Endothelial cell of hepatic sinusoid (primary cell): ENCODE data around the gene NPHP4.

ENCODE experiments used
- in situ Hi-C: cut with HindIII; loops from 2 replicates; pipeline ENCODE4 v1.10.0; 2017; ENCODE audit warnings: low sequenced_read_pairs

The NPHP4 gene

DNA sequence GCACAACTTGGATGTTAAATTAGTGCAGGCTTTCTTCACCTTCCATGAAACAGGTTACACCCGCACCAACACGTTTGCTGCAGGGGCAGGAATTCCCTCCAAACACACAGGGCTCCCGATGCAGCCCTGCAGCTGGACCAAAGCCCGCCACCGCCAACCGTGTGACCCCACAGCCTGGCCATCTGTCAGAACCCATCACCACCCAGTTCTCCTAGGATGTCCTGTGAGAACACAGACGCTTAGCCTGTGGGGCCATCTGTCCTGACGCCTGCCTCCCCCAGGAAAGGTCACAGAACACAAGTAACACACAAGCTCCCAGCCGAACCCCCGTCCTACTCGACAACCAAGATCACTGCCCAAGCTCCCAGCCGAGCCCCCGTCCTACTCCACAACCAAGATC lies 108.1 kb downstream of the NPHP4 start:
- in situ Hi-C loops: no loop called here

GRCh38 chr1:5883129-5884048 lies 108.8 kb downstream of the NPHP4 start:
- in situ Hi-C loops: no loop called here

GRCh38 chr1:5882367-5883128 lies 109.7 kb downstream of the NPHP4 start:
- in situ Hi-C loops: no loop called here

DNA sequence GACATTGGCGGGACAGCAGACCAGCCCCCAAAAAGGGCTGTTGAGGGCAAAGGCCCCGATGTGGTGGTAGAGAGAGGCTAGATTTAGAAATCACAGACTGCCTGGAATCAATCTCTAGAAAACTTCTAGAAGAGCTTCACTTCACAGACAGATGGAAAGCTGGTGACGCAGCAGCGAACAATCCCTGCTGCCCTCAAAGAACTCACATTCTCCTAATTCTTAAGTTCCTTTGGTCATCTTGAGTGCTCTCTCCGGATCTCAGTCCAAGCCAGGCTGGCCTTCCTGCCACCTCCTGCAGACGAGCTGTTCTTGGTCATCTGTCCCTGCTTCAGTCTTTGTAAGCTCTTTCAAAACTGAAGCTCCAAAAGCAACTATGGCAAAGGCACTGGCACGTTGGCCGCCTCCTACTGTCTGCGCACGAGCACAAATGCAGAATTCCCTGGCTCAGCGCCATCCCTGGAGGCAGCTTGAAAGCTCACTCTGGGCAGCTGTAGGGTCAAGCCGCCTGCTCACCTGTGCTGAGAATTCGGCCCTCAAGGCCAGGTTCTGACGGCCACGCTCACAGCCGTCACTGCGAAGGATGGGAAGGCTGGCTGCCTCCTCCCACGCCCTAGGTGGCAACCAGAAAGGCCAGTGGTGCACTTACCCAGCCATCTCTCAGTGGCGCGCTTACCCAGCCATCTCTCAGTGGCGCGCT lies 110.6 kb downstream of the NPHP4 start:
- in situ Hi-C loops: no loop called here

GRCh38 chr1:5880630-5881405 lies 111.4 kb downstream of the NPHP4 start:
- in situ Hi-C loops: no loop called here

DNA sequence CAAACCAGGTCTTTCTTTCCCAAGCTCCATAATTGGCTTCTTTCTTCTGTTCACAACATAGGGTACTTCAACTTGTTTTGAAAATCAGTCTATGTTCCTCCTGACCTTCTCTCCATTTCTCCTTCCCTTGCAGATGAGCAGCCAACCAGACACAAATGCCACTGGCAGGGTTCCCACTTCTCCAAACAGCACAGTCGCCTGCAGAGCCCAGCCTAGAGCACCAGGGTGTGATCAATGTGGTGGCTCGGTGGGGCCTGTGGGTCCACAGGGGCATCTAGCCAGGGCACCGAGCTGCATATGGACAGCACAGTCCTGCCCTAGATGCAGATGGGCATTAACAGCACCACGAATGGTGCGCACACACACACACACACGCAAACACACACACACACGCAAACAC lies 112.8 kb downstream of the NPHP4 start:
- in situ Hi-C loops: no loop called here

DNA sequence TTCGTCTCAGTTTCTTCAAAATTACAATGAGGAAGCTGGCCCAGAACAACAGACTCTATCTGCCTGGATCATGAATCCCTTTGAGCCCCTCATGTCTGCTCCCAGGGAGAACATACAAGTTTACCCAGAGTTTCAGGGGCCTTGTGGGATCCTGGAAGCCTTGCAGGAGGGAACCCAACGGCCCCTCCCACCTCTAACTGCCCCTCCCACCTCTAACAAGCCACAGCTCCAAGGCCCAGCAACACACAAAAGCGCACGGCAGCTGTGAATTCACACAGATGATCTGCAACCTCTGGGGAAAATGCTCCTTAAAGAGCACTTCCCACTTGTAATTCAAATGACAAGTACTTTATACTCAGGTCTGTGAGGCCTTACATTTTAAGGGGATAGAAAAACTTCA lies 113.3 kb downstream of the NPHP4 start:
- in situ Hi-C loops: no loop called here

DNA sequence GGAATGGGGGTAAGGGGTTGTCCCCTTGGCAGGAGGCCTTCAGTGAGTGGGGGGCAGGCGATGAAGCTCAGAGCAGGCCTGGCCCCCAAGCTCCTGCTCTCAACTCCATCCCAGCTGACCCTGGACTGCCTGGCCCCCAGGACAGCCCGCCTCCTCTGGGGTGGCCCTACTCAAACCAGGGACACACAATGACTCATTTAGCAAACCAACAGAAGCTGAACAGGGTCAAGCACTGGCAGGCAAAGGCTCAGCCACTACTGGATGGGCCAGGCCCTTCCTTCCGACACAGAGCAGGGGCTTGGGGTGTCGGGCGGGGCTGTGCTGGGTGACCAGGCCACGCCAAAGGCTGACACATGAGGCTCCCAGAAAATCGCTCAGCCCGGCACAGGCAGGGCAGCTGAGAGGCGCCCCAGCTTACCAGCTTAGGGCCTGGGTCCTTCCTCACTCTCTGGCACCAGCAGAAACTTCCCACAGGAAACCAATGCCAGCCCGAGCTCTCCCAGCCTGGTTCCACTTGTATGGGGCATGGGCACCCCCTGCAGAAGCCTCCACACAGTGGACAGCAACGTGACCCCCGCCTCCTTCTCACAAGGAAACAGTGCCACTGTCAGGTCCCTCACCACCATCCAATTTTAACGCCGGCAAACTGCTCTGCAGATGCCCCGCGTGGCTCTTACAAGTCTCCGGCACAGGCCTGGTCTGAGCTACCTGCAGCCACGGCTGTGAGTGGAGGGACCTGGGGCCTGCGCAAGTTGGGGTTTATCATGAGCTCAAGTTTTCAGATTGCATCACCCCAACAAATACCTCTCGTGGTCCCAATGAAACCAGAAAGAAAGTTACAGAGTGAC lies 114.3 kb downstream of the NPHP4 start:
- in situ Hi-C loops: no loop called here

DNA sequence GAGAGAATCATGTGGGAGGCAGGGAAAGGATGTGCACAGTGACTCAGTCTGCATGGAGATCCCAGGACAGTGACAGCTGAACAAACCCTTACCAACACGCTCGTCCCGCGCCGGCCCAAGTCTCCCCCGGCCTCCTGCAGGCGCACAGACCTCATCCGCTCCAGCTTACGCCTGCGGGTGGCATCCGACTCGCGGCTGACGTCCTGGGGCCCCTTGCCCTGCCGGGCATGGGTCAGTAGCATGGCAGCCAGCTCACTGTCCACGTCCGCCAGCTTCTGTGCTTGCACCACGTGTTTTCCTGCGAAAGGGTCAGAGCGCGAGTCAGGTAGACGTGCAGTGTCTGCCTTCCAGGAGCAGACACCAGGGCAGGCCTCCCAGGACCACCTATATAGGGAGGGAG lies 115.2 kb downstream of the NPHP4 start:
- in situ Hi-C loops: no loop called here

- in situ Hi-C loops: no loop called here
These were observed 116.1 kb downstream of the NPHP4 start for GRCh38 chr1:5876094-5876650.

DNA sequence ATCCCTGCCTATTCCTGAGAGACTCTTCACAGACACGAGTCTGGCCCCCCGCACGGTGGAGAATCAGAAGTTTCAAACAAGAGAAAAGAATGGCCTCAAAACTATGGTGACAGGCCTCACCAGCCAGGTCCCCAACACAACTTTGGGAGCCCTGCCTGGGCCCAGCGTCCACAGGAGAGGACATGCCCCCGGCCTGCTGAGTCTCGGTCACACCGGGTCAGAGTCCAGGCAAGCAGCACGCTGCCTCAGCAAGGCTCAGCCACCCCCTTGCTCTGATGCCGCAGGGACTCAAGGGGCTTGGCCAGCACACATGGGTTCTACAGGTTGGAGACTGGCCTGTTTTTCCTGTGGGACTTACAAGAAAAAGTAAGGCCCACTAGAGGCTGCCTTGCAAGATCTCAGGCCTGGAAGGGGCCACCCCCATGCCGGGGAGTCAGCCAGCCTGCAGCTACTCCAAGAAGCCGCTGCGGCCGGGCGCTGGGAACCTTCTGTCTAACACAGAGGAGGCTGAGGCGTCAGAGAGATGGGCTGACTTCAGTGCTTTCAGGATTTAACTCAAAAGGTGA lies 116.8 kb downstream of the NPHP4 start:
- in situ Hi-C loops: no loop called here

- in situ Hi-C loops: no loop called here
These were observed 117.7 kb downstream of the NPHP4 start for GRCh38 chr1:5874416-5875110.

DNA sequence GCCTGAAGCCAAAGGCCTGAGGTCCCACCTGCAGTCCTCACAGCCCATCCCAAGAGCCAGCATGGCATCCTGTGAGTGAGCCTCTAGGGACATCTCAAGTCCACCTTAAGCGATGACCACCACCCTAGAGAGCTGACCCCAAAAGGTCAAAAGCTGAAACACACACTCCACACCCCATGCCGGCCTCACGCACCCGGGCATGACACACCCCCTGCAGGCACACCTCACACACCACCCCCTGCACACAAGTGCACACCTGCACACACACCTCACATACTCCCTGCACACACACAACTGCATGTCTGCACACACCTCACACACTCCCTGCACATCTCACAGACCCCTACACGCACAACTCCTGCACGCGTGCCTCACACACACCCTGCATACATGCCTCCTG lies 118.7 kb downstream of the NPHP4 start:
- in situ Hi-C loops: no loop called here

- in situ Hi-C loops: no loop called here
These were observed 119.3 kb downstream of the NPHP4 start for GRCh38 chr1:5872886-5873285.

- in situ Hi-C loops: no loop called here
These were observed 123.2 kb downstream of the NPHP4 start for GRCh38 chr1:5868931-5869500.

DNA sequence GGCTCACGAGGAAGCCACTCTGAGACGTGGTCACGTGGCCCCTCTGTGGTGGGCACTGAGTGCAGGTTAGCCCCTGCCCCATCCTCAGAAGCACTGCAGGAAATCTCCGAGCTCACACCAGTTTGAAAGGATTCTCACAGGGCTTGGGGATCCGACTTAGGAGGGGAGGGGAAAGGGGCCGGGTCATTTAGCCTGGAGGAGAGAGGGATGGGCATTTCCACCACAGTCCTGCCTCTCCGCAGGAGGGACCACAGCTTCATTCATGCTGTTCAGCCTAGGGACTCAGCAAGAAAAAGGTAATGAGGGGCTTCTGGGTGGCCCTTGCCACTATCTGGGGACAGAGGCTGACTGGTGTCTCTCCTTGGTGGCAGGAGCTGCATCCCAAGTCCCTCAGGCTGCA lies 126.5 kb downstream of the NPHP4 start:
- in situ Hi-C loops: no loop called here

- in situ Hi-C loops: no loop called here
These were observed 127.2 kb downstream of the NPHP4 start for GRCh38 chr1:5865056-5865455.

DNA sequence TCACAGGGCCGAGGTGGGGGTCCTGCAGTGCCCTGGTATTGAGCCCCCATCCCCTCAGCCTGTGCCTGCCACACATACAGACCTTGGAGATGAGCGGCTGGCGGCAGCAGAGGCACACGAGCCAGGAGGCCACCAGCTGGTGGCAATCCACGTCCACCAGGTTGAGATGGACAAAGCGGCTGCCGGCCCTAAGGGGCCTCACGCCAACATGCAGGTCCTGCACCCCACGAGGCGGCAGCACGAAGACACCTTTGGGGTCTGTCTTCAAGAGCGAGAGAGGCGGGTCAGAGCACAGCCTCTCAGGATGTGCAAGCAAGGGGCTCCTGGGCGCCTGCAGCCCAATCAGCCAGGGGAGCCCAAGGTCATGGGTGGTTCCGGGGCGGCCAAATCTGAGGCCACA lies 128.0 kb downstream of the NPHP4 start:
- in situ Hi-C loops: no loop called here
